Left ventricle myocardium inferior (tissue), 1 donor: ENCODE measurements around the gene ULK4. TPM values are rescaled to one million over a fixed set of nuclear protein-coding genes. Genes with fewer than 3 reads are reported as not detected.

Experiments
- DNase-seq: peaks from one replicate; pipeline ENCODE4 v3.0.0-alpha.2; 2020
- H3K27ac ChIP-seq: fragments of 200-600 bp; replicated peaks from 2 replicates; pipeline ENCODE4 v1.8.0; 2021
- H3K27me3 ChIP-seq: fragments of 200-600 bp; 2 replicates; pipeline ENCODE4 v1.8.0; 2021; ENCODE audit warnings: low read depth
- H3K36me3 ChIP-seq: fragments of 200-600 bp; 2 replicates; pipeline ENCODE4 v1.8.0; 2021
- H3K4me1 ChIP-seq: fragments of 200-600 bp; 2 replicates; pipeline ENCODE4 v1.8.0; 2021
- H3K4me3 ChIP-seq: fragments of 200-600 bp; 2 replicates; pipeline ENCODE4 v1.8.0; 2021; ENCODE audit warnings: mild to moderate bottlenecking, moderate library complexity
- H3K9me3 ChIP-seq: fragments of 200-600 bp; replicated peaks from 2 replicates; pipeline ENCODE4 v1.8.0; 2021
- intact Hi-C: fragments of 100-400 bp; cut with micrococcal nuclease; formaldehyde crosslinking; loops from one replicate; pipeline ENCODE4 v1.11.0; 2022
- total RNA-seq: library from RNA; stranded (reverse); fragmentation: NEBNext Ultra II Directional; extraction: Animal tissue kit (Norgen Biotek cat#: 25700); gene quantifications from one replicate; pipeline ENCODE4 v1.2.1, GENCODE V29; 2021
- TF ChIP-seq, protein P1 (sequence below): fragments of 200-600 bp; IDR thresholded peaks from 2 replicates; pipeline ENCODE4 v1.8.0; 2021; ENCODE audit warnings: antibody characterized with exemption, mild to moderate bottlenecking, borderline replicate concordance
- donor health status: DM: no; HTN: yes; CAD: no; lungs with severe emphysema.

Gene ULK4
- total RNA-seq, 1 donor from 2014 or later = 1.8 TPM

DNA sequence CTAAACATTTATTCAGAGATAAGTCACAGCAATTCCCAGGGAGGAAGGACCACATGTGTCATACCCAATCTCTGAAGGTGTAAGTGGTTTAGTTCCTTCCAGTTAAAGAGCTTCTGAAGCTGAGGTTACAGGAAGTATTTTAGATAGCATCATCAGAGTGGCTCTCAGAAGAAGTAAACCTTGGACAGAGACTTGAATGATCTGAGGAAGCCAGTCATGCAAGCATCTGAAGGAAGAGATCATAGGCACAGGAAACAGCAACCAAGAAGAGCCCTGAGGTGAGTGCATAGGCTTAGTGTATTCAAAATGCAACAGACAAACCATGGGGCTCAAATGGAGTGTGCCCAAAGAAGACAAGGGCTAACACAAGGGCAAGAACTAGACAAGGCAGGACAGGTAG is 210.3 kb downstream of the ULK4 start:
- DNase-seq = no peak
- intact Hi-C loops = no loop called here
- Histone ChIP-seq H3K9me3 (no peaks in the 10 kb centered on the region), H3K4me3 (no peak overlapping the region), H3K4me1 (no peaks in the 10 kb centered on the region), H3K36me3 (no peaks in the 10 kb centered on the region), H3K27ac (no peak overlapping the region), H3K27me3 (no peaks in the 10 kb centered on the region)
- TF ChIP-seq, protein P1, sequence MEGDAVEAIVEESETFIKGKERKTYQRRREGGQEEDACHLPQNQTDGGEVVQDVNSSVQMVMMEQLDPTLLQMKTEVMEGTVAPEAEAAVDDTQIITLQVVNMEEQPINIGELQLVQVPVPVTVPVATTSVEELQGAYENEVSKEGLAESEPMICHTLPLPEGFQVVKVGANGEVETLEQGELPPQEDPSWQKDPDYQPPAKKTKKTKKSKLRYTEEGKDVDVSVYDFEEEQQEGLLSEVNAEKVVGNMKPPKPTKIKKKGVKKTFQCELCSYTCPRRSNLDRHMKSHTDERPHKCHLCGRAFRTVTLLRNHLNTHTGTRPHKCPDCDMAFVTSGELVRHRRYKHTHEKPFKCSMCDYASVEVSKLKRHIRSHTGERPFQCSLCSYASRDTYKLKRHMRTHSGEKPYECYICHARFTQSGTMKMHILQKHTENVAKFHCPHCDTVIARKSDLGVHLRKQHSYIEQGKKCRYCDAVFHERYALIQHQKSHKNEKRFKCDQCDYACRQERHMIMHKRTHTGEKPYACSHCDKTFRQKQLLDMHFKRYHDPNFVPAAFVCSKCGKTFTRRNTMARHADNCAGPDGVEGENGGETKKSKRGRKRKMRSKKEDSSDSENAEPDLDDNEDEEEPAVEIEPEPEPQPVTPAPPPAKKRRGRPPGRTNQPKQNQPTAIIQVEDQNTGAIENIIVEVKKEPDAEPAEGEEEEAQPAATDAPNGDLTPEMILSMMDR = no peak

DNA sequence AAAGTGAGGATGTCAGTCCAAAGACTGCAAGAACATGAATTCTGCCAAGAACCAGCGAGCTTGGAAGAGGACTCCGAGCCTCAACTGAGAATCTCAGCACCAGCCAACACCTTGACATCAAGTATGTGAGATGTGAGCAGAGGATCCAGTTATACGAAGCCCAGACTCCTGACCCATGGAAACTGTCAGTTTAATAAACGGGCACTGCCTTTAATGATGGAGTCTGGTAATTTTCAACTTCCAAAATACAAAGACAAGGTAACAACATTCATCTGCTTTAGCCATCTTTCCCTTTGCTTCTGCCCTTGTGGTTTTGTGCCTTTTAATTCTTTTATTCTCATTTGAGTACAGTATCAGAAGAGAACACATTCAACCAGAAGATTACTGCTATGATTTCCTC is 211.9 kb downstream of the ULK4 start:
- H3K4me1 ChIP-seq = no peaks in the 10 kb centered on the region
- H3K27me3 ChIP-seq = no peaks in the 10 kb centered on the region
- no peak overlapping the region for H3K27ac ChIP-seq
- TF ChIP-seq, protein P1 = no peak
- intact Hi-C loops = no loop called here
- H3K36me3 ChIP-seq = no peaks in the 10 kb centered on the region
- no peaks in the 10 kb centered on the region for H3K9me3 ChIP-seq
- no peak for DNase-seq
- no peak overlapping the region for H3K4me3 ChIP-seq

DNA sequence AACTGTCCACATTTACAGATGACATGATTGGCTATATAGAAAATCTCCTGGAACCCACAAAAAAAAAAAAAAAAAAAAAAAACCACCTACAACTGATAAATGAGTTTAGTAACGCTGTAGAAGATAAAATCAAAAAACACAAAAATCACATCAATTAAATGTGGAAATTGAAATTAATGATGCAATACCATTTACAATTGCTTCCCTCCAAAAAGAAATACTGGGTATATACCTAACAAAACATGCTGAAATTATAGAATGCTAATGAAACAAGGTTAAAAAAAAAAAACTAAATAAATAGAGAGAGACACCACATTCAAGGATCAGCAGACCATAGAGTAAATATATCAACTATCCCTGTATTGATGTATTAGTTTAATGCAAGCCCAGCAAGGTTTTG is 215.7 kb downstream of the ULK4 start:
- Histone ChIP-seq H3K4me3 (no peak overlapping the region), H3K36me3 (no peaks in the 10 kb centered on the region), H3K27ac (no peak overlapping the region), H3K4me1 (no peaks in the 10 kb centered on the region), H3K9me3 (no peaks in the 10 kb centered on the region), H3K27me3 (no peaks in the 10 kb centered on the region)
- DNase-seq = no peak
- intact Hi-C loops = no loop called here
- TF ChIP-seq, protein P1 = no peak

DNA sequence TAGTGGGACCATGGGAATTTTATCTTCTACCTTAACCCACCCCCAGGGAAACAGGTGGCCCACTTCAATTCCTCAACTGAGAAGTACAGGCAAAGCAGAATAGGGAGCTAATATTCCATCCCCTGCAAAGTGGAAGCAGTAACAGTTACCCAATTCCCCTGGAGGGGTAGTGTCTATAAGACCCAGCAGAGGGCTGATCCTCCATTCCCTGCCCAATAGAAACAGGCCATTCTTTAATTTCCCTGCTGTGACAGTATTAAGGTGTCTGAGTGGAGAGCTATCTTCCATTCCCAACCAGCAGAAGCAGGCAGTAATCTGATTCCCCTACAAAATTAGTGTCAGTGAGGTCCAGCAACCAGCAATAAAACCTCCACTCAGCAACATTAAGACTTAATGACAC is 219.8 kb downstream of the ULK4 start:
- TF ChIP-seq, protein P1 = no peak
- no peak for DNase-seq
- no peak overlapping the region for H3K27ac ChIP-seq
- intact Hi-C loops = no loop called here
- H3K4me1 ChIP-seq = no peaks in the 10 kb centered on the region
- no peaks in the 10 kb centered on the region for H3K27me3 ChIP-seq
- no peaks in the 10 kb centered on the region for H3K36me3 ChIP-seq
- H3K4me3 ChIP-seq = no peak overlapping the region
- H3K9me3 ChIP-seq = no peaks in the 10 kb centered on the region

DNA sequence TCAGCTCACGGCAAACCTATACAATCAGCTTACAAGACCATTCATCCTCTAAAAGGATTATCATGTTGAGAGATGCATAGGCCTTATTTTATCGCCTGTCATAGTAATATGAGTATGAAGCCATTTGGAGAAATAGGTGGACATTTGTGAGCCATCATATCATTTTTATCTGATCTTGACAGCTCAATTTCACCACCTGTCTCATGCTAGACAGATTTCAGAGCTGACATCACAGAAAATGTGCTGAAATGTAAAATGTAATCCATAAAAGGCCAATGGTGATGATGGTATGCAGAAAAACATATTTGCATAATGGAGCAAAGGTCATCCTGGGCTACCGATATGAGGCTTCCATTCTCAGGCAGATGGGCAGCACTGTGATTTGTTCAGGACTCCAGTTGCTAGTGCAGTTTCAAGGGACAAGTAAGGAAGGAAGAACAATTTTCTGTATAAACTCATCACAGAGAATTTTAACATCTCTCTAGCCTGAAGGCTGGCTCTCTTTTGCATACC is 221.5 kb downstream of the ULK4 start:
- Histone ChIP-seq H3K27ac (no peak overlapping the region), H3K4me3 (no peak overlapping the region), H3K9me3 (no peaks in the 10 kb centered on the region), H3K36me3 (no peaks in the 10 kb centered on the region), H3K4me1 (no peaks in the 10 kb centered on the region), H3K27me3 (no peaks in the 10 kb centered on the region)
- intact Hi-C loops = no loop called here
- TF ChIP-seq, protein P1 = no peak
- no peak for DNase-seq
